ENCODE measurements around the gene LMBRD2. TPM values are rescaled to one million over a fixed set of nuclear protein-coding genes. Genes with fewer than 3 reads are reported as not detected.

Gene LMBRD2
- total and polyA plus RNA-seq, 2 of the 8 experiments (the other 6 are each of a cell fraction or from before 2014, with no cell fraction given): 1.1 to 4.1 TPM

- H3K4ac ChIP-seq (replicated peaks; ENCODE audit: insufficient read length, low read depth, low read length): no peak overlapping the region
- 93% methylated on average over 5 of the region's 5 CpGs; no CpG with 5 or more reads in 1 of the 2 experiments for WGBS, 2 experiments (ENCODE audit: extremely low coverage in 1 of 2, insufficient coverage in 1 of 2, insufficient read length in 1 of 2, insufficient replicate concordance in 2 of 2, low coverage in 1 of 2, low lambda C conversion rate in 2 of 2, missing lambda C conversion rate in 1 of 2)
- H3K23me2 ChIP-seq (ENCODE audit: low read depth, low read length): no peaks in the 10 kb centered on the region
- no peak overlapping the region for H3K56ac ChIP-seq (replicated peaks; ENCODE audit: insufficient read length, low read depth, low read length)
- no peak for DNase-seq (ENCODE audit: low read depth in 1 of 2, low spot score in 2 of 2)
- H2BK5ac ChIP-seq (ENCODE audit: low read depth, low read length): no peak overlapping the region
- H2BK15ac ChIP-seq (ENCODE audit: low read length): no peak overlapping the region
- ChIA-PET CTCF (ENCODE audit: partially characterized antibody) (no interaction called here), POLR2A (ENCODE audit: partially characterized antibody) (interaction anchor here (0.7 kb wide), 1 partner anchor 22 kb away, joined by 3 read pairs; no protein-coding TSS in a partner anchor)
- no peak overlapping the region for H3K23ac ChIP-seq (ENCODE audit: insufficient read length)
- no peaks in the 10 kb centered on the region for H4K20me1 ChIP-seq (replicated peaks in 1 of 2; ENCODE audit: control insufficient read depth in 1 of 2, insufficient read depth in 2 of 2, low read length in 2 of 2)
- H4K5ac ChIP-seq (ENCODE audit: insufficient read length, low read depth, low read length): no peak overlapping the region
- no peak for TF ChIP-seq MAX (IDR thresholded peaks at IDR 0.05)
- TF ChIP-seq TBP (IDR thresholded peaks at IDR 0.05; ENCODE audit: low read depth, low read length): no peak
- no peak for TF ChIP-seq RNF2 (IDR thresholded peaks at IDR 0.05; ENCODE audit: borderline replicate concordance, low read depth, low read length, missing control alignments, poor library complexity, severe bottlenecking)
- no peak for TF ChIP-seq POU5F1 (IDR thresholded peaks at IDR 0.05; ENCODE audit: low read depth, low read length)
- TF ChIP-seq SRF (IDR thresholded peaks at IDR 0.05; ENCODE audit: low read depth, low read length): no peak
- H3K4me2 ChIP-seq (ENCODE audit: insufficient read depth in 1 of 2, low read depth in 2 of 2, low read length in 2 of 2): no peak overlapping the region
- H2AFZ ChIP-seq (ENCODE audit: low read length): no peak overlapping the region
- H4K8ac ChIP-seq (ENCODE audit: extremely low read depth, insufficient read depth, low read length): no peak overlapping the region
- no peak overlapping the region for H2BK20ac ChIP-seq (ENCODE audit: low read length)
- no peak overlapping the region for H2BK12ac ChIP-seq (ENCODE audit: low read depth, low read length)
- H3K18ac ChIP-seq (ENCODE audit: extremely low read depth, low read length): no peak overlapping the region
- no peaks in the 10 kb centered on the region for H3K27me3 ChIP-seq (replicated peaks in 1 of 4; ENCODE audit: control insufficient read depth in 3 of 4, extremely low read depth in 1 of 4, insufficient read depth in 3 of 4, low read length in 3 of 4)
- FAIRE-seq: no peak
- H2BK120ac ChIP-seq (replicated peaks; ENCODE audit: low read depth, low read length): no peak overlapping the region
- no peak overlapping the region for H4K91ac ChIP-seq (replicated peaks; ENCODE audit: insufficient read length, low read length)
- no peak overlapping the region for H3K14ac ChIP-seq (ENCODE audit: insufficient read length)
- H3K4me3 ChIP-seq (ENCODE audit: extremely low read depth in 1 of 4, insufficient read depth in 2 of 4, low read depth in 3 of 4, low read length in 4 of 4): no peak overlapping the region
- H3K36me3 ChIP-seq (ENCODE audit: control insufficient read depth in 2 of 4, insufficient read depth in 4 of 4, low read length in 3 of 4): peaks cover 0 to 26% (median 4%) of the 10 kb centered on the region in 4 experiments; a peak in 3 of 8 replicates
- H3K4me1 ChIP-seq (replicated peaks in 1 of 4; ENCODE audit: control insufficient read depth in 3 of 4, insufficient read depth in 4 of 4, low read length in 3 of 4): no peaks in the 10 kb centered on the region
- no peak overlapping the region for H3K9ac ChIP-seq (replicated peaks in 1 of 4; ENCODE audit: extremely low read depth in 1 of 4, low read depth in 3 of 4, low read length in 3 of 4)
- H3K27ac ChIP-seq (ENCODE audit: low read depth, low read length): no peak overlapping the region
- no peak overlapping the region for H2AK5ac ChIP-seq (ENCODE audit: low read depth, low read length)
- H3K79me2 ChIP-seq (ENCODE audit: control insufficient read depth in 1 of 2, insufficient read depth in 2 of 2, low read length in 2 of 2): no peaks in the 10 kb centered on the region
- no peaks in the 10 kb centered on the region for H3K79me1 ChIP-seq (ENCODE audit: low read depth, low read length)
- peaks cover 7 to 16% of the 10 kb centered on the region in 2 experiments; a peak in 3 of 4 replicates for H3K9me3 ChIP-seq (ENCODE audit: insufficient read depth in 2 of 2, low read depth in 1 of 2, low read length in 1 of 2)
These were observed 42.1 kb upstream of the LMBRD2 start for GRCh38 chr5:36193746-36194145.

All from H1 (cell line).